Measurements from ENCODE around the gene SLC25A23. TPM values are rescaled to one million over a fixed set of nuclear protein-coding genes. Genes with fewer than 3 reads are reported as not detected.
A peak's percentile ranks its signal among the peaks of the same experiment; 100 is the strongest.

SLC25A23 gene
- total and polyA plus RNA-seq, 2 of the 8 experiments (the other 6 are each of a cell fraction or from before 2014, with no cell fraction given): 18.0 to 48.1 TPM

DNA sequence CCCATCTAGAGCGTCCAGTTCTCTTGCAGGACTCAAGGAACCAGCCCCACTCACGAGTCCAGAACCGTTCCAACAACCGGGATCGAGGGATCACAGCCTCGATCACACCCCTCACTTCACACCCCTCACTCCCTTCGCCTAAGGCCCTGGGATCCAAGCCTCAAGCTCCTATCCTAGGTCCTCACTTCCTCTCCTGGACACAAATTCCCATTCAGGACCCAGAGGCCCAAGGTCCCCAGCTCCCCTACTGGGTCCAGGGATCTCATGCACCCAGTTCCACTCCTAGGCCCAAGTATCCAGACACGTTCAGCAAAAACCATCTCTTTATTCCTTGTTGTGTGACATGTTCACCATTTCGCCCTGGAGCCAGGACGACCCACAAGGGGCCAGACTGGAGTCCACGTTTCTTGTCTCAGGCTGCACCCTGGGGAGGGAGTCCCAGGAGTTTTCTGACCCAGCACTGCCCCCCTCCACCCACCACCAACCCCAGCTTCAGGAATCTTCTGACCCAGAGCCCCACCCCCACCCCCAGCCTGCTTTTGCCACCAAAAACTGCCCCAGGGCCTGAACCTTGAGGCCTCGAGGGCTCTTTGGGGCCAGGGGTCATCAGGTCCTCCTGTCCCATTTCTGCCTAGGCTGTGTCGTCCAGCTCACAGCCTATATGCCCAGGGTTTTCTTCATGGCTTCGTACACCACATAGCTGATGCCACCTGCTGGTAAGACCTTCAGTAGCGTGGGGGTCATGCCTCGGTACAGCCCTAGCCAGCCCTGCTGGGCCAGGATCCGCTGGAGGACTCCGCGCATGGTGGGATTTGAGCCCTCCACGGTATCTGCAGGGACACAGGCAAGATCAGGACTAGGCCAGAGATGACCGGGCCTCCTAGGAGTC lies 33.6 kb downstream of the SLC25A23 start:
- H2BK12ac ChIP-seq (ENCODE audit: low read depth, low read length): peak overlapping the region; percentile 71; the same call in 1 of the 2 replicates
- peaks cover 32% of the 10 kb centered on the region in 2 experiments for H3K79me2 ChIP-seq (ENCODE audit: control insufficient read depth in 1 of 2, insufficient read depth in 2 of 2, low read length in 2 of 2)
- H3K4ac ChIP-seq (replicated peaks; ENCODE audit: insufficient read length, low read depth, low read length): peak overlapping the region; percentile 48
- H2AK5ac ChIP-seq (ENCODE audit: low read depth, low read length): peak overlapping the region; percentile 91
- H3K9me3 ChIP-seq (ENCODE audit: insufficient read depth in 2 of 2, low read depth in 1 of 2, low read length in 1 of 2): peaks cover 0 to 5% of the 10 kb centered on the region in 2 experiments; a peak in 2 of 4 replicates
- H3K4me2 ChIP-seq (ENCODE audit: insufficient read depth in 1 of 2, low read depth in 2 of 2, low read length in 2 of 2): 0 out of 4 replicates have a peak overlapping the region, but pooled peaks of 1 of the 2 experiments have one; percentile 10
- peak overlapping the region; percentile 67; the same call in 1 of the 2 replicates for H3K18ac ChIP-seq (ENCODE audit: extremely low read depth, low read length)
- H3K79me1 ChIP-seq (ENCODE audit: low read depth, low read length): peaks cover 2% of the 10 kb centered on the region; the same call in 1 of the 2 replicates
- peak overlapping the region; percentile 28 for H3K56ac ChIP-seq (replicated peaks; ENCODE audit: insufficient read length, low read depth, low read length)
- no peak overlapping the region for H3K23ac ChIP-seq (ENCODE audit: insufficient read length)
- H3K9ac ChIP-seq (replicated peaks in 1 of 4; ENCODE audit: extremely low read depth in 1 of 4, low read depth in 3 of 4, low read length in 3 of 4): no peak overlapping the region
- peak overlapping the region in 1 of 4 experiments; percentile 21; a peak in 1 of 8 replicates for H3K4me3 ChIP-seq (ENCODE audit: extremely low read depth in 1 of 4, insufficient read depth in 2 of 4, low read depth in 3 of 4, low read length in 4 of 4)
- H3K4me1 ChIP-seq (replicated peaks in 1 of 4; ENCODE audit: control insufficient read depth in 3 of 4, insufficient read depth in 4 of 4, low read length in 3 of 4): peaks cover 0 to 4% (median 0%) of the 10 kb centered on the region in 4 experiments; a peak in 2 of 7 replicates
- FAIRE-seq (no peak), DNase-seq (ENCODE audit: low read depth in 1 of 2, low spot score in 2 of 2) (no peak)
- H4K5ac ChIP-seq (ENCODE audit: insufficient read length, low read depth, low read length): peak overlapping the region; percentile 73
- TF ChIP-seq, protein P1, sequence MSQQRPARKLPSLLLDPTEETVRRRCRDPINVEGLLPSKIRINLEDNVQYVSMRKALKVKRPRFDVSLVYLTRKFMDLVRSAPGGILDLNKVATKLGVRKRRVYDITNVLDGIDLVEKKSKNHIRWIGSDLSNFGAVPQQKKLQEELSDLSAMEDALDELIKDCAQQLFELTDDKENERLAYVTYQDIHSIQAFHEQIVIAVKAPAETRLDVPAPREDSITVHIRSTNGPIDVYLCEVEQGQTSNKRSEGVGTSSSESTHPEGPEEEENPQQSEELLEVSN (IDR thresholded peaks at IDR 0.05): peak; percentile 80; the same call in 1 of the 2 replicates
- TF ChIP-seq KDM1A (IDR thresholded peaks at IDR 0.05; ENCODE audit: borderline replicate concordance, low read length) (peak; percentile 50; the same call in 1 of the 2 replicates), SP2 (IDR thresholded peaks at IDR 0.05; ENCODE audit: low read length) (no peak), RNF2 (IDR thresholded peaks at IDR 0.05; ENCODE audit: borderline replicate concordance, low read depth, low read length, missing control alignments, poor library complexity, severe bottlenecking) (peak; percentile 90)
- TF ChIP-seq, protein P2, sequence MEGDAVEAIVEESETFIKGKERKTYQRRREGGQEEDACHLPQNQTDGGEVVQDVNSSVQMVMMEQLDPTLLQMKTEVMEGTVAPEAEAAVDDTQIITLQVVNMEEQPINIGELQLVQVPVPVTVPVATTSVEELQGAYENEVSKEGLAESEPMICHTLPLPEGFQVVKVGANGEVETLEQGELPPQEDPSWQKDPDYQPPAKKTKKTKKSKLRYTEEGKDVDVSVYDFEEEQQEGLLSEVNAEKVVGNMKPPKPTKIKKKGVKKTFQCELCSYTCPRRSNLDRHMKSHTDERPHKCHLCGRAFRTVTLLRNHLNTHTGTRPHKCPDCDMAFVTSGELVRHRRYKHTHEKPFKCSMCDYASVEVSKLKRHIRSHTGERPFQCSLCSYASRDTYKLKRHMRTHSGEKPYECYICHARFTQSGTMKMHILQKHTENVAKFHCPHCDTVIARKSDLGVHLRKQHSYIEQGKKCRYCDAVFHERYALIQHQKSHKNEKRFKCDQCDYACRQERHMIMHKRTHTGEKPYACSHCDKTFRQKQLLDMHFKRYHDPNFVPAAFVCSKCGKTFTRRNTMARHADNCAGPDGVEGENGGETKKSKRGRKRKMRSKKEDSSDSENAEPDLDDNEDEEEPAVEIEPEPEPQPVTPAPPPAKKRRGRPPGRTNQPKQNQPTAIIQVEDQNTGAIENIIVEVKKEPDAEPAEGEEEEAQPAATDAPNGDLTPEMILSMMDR (IDR thresholded peaks at IDR 0.05; ENCODE audit: control extremely low read depth in 1 of 3, insufficient read depth in 1 of 3, low read depth in 1 of 3, low read length in 3 of 3): peak; percentile 3 to 41 (median 31); a peak in 2 of 4 replicates
- peak overlapping the region; percentile 90 for H2BK120ac ChIP-seq (replicated peaks; ENCODE audit: low read depth, low read length)
- 0 out of 2 replicates have a peak overlapping the region, but pooled peaks have one; percentile 6 for H2AFZ ChIP-seq (ENCODE audit: low read length)
- peaks cover 30 to 31% of the 10 kb centered on the region in 2 experiments for H4K20me1 ChIP-seq (replicated peaks in 1 of 2; ENCODE audit: control insufficient read depth in 1 of 2, insufficient read depth in 2 of 2, low read length in 2 of 2)
- H3K27ac ChIP-seq (ENCODE audit: low read depth, low read length): no peak overlapping the region
- H4K91ac ChIP-seq (replicated peaks; ENCODE audit: insufficient read length, low read length): peak overlapping the region; percentile 93
- no peak overlapping the region for H3K14ac ChIP-seq (ENCODE audit: insufficient read length)
- peaks cover 8% of the 10 kb centered on the region for H3K23me2 ChIP-seq (ENCODE audit: low read depth, low read length)
- POLR2A ChIA-PET (ENCODE audit: partially characterized antibody): interaction anchor here (0.6 to 2.3 kb wide), 9 partner anchors 10 to 154 kb away, joined by 3 to 15 read pairs (median 5); partner anchors contain the start of genes ALKBH7, GTF2F1, SLC25A23 and TUBB4A
- peaks cover 0 to 6% (median 0%) of the 10 kb centered on the region in 4 experiments; a peak in 2 of 7 replicates for H3K27me3 ChIP-seq (replicated peaks in 1 of 4; ENCODE audit: control insufficient read depth in 3 of 4, extremely low read depth in 1 of 4, insufficient read depth in 3 of 4, low read length in 3 of 4)
- no peak overlapping the region for H2BK5ac ChIP-seq (ENCODE audit: low read depth, low read length)
- WGBS, 2 experiments (ENCODE audit: extremely low coverage in 1 of 2, insufficient coverage in 1 of 2, insufficient read length in 1 of 2, insufficient replicate concordance in 2 of 2, low coverage in 1 of 2, low lambda C conversion rate in 2 of 2, missing lambda C conversion rate in 1 of 2): 94% methylated on average over 21 of the region's 21 CpGs; no CpG with 5 or more reads in 1 of the 2 experiments
- CTCF ChIA-PET (ENCODE audit: partially characterized antibody): interaction anchor here (0.6 to 1.6 kb wide), 5 partner anchors 8 to 56 kb away, joined by 3 to 7 read pairs (median 3); partner anchors contain the start of genes ALKBH7, DENND1C and SLC25A41
- H2BK15ac ChIP-seq (ENCODE audit: low read length): 0 out of 2 replicates have a peak overlapping the region, but pooled peaks have one; percentile 72
- H3K36me3 ChIP-seq (ENCODE audit: control insufficient read depth in 2 of 4, insufficient read depth in 4 of 4, low read length in 3 of 4): peaks cover 7 to 14% (median 12%) of the 10 kb centered on the region in 4 experiments; a peak in 7 of 8 replicates
- no peak overlapping the region for H2BK20ac ChIP-seq (ENCODE audit: low read length)
- H4K8ac ChIP-seq (ENCODE audit: extremely low read depth, insufficient read depth, low read length): peak overlapping the region; percentile 66
